ENCODE measurements around the gene STXBP6.
"Not testable (repeated sequence)": the region's sequence is repeated elsewhere in the genome, so short reads cannot be mapped to it uniquely, and the experiment has no call there.

Gene STXBP6

DNA sequence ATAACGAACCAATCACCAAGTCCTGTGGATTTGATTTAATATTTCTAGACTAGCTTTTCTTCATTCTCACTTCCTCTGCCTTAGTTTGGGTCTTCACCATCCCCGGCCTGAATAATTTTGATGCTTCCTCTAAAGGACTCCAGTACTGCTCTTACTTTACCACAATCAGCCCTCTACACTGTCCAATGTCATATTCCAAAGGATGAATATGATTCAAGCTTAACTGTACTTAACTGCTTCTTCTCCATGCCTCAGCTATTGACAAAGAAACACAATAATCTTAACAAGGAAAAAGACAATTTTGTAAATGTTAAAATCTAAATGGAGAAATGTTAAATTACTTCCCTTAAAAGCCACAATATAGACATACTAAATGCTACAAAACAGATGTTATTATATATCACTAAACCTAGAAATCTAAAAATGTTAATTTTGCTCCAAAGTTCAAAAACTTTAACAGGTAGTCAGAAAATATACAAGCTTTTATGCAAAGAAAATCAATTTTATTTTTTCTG, 70.2 kb downstream of the STXBP6 start:
- no peaks in the 10 kb centered on the region for H3K36me3 ChIP-seq (replicated peaks)
- H3K4me3 ChIP-seq, result no peak overlapping the region
- in situ Hi-C loops (cut with MboI; ENCODE audit: low sequenced_read_pairs), result no loop called here
- no peaks in the 10 kb centered on the region for H3K9me3 ChIP-seq
- no peak for DNase-seq (ENCODE audit: low spot score in 2 of 2)
- no peaks in the 10 kb centered on the region for H3K27me3 ChIP-seq (ENCODE audit: low read depth)
- H3K4me1 ChIP-seq, result no peaks in the 10 kb centered on the region

DNA sequence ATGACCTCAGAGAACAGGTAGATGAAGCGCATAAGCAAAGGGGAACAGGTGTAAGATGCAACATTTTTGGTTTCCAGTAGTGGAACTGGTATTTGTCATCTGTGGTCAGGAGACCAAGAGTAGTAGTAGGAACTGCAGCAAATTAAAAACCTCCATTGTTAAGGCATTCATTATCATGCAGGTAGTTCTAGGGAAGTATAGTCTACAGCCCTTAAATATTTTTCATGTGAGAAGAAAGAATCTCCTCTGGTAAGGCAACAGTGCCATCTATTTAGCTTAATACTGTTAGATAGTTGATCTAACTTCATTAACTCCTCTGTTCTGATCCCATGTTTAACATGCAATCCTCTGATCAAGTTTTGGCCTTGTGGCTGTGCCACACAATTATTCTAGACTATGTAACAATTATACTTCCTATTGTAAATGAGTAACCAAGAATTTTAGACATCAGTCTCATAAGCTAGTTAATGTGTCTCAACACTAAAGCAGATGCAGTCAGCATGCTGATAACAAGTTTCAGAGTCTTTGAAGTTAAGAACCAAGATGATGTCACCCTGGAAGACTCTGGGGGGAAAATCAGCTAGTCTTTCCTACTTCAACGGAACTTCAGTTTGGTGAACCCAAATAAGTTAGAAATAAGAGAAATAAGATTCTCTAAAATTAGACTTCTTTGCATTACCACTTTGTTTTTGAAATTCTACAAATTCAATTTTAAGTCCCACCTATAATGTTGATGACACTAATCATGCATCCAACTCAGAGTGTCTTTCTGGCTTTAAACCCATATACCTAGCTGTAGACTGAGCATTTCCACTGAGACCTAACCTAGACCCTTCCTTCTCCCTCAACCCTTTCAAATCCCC, 70.9 kb downstream of the STXBP6 start:
- H3K4me3 ChIP-seq, result no peak overlapping the region
- no peaks in the 10 kb centered on the region for H3K36me3 ChIP-seq (replicated peaks)
- in situ Hi-C loops (cut with MboI; ENCODE audit: low sequenced_read_pairs), result no loop called here
- no peaks in the 10 kb centered on the region for H3K4me1 ChIP-seq
- no peaks in the 10 kb centered on the region for H3K9me3 ChIP-seq
- no peaks in the 10 kb centered on the region for H3K27me3 ChIP-seq (ENCODE audit: low read depth)
- no peak for DNase-seq (ENCODE audit: low spot score in 2 of 2)

DNA sequence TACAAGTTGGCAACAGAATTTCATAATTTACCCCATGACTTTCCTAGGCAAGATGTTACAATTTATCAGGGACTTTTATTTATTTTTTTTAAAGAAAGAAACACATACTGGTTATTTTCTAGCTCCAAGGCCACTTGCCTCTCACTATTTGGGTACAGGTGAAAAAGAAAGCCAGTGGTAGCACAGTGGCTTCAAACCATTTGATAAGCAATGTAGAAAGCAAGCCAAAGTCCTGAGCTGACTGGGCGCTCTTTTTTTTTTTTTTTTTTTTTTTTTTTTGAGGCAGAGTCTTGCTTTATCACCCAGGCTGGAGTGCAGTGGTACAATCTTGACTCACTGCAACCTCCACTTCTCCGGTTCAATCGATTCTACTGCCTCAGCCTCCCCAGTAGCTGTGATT, 73.3 kb downstream of the STXBP6 start:
- Histone ChIP-seq H3K27me3 (ENCODE audit: low read depth) (no peaks in the 10 kb centered on the region), H3K4me1 (no peaks in the 10 kb centered on the region), H3K9me3 (no peaks in the 10 kb centered on the region), H3K4me3 (no peak overlapping the region), H3K36me3 (replicated peaks) (no peaks in the 10 kb centered on the region)
- no peak for DNase-seq (ENCODE audit: low spot score in 2 of 2)
- in situ Hi-C loops (cut with MboI; ENCODE audit: low sequenced_read_pairs), result no loop called here

DNA sequence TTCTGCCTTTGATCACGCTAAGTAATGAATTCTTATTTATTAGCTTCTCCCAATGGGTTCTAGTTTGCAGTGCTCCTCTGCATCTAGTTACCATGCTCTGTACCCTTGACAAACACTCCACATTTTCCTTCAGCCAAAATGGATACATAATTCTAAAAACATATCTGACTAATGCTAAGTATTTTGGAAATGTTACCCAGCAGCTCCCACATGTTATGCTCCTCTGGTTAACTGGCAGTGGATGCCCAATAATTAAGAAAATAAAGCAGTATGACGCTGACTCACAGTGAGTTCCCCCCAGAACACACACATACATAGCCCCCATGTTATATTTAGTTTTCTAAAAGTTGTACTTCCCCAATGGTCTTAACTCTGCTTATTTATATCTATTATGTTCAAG, 74.6 kb downstream of the STXBP6 start:
- in situ Hi-C loops (cut with MboI; ENCODE audit: low sequenced_read_pairs), result no loop called here
- Histone ChIP-seq H3K36me3 (replicated peaks) (no peaks in the 10 kb centered on the region), H3K9me3 (no peaks in the 10 kb centered on the region; the same call in 1 of the 2 replicates), H3K4me3 (no peak overlapping the region), H3K27me3 (ENCODE audit: low read depth) (no peaks in the 10 kb centered on the region), H3K4me1 (no peaks in the 10 kb centered on the region)
- no peak for DNase-seq (ENCODE audit: low spot score in 2 of 2)

DNA sequence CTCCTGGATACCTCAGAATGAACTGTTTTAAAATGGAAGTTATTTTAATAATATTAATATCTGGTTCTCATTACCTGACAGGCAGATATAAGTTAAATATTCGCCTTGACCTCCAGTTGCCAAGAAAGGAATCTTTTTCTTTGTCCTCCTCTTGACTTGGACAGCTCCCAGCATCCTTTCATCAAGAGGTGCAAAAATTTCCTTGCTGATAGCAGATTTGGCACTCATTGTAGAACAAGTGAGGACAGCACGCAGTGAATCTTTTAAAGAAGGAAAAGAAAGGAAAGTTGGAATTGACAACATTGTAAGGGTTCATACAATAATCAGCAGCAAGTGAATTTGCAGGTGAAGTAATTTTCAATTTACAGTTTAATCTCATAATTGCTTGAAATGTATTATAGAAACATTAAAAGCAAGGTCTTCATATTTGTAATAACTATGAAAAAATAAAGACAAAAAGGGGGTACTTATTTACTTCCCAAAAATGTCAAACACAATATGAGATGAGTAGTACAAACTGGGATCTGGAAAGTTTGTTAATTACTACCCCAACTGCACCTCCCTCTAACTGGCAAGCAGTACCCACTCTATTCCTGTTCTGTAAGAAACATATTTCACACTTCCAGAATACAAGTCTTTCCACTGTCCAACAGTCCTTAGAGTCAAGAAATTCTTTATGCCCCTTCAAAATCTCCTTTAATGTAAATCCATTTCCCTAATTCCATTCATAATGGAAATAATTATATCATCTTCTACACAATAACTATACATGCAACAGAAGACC, 75.2 kb downstream of the STXBP6 start:
- in situ Hi-C loops (cut with MboI; ENCODE audit: low sequenced_read_pairs), result no loop called here
- no peak for DNase-seq (ENCODE audit: low spot score in 2 of 2)
- Histone ChIP-seq H3K4me1 (no peaks in the 10 kb centered on the region), H3K27me3 (ENCODE audit: low read depth) (no peaks in the 10 kb centered on the region), H3K36me3 (replicated peaks) (no peaks in the 10 kb centered on the region), H3K9me3 (no peaks in the 10 kb centered on the region; the same call in 1 of the 2 replicates), H3K4me3 (no peak overlapping the region)

DNA sequence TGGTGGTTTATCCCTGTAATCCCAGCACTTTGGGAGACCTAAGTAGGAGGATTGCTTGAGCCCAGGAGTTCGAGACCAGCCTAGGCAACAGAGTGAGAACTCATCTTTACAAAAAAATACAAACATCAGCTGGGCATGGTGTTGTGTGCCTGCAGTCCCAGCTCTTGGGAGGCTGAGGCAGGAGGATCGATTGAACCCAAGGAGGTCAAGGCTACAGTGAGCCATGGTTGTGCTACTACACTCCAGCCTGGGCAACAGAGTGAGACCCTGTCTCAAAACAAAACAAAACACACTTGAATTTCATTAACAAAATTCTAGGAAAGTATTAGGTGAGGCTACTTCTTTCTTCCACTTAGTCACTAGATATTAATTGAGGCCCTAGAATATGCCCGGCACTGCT, 77.1 kb downstream of the STXBP6 start:
- no peaks in the 10 kb centered on the region for H3K36me3 ChIP-seq (replicated peaks)
- H3K4me3 ChIP-seq, result no peak overlapping the region
- DNase-seq (ENCODE audit: low spot score in 2 of 2), result no peak
- H3K27me3 ChIP-seq (ENCODE audit: low read depth), result no peaks in the 10 kb centered on the region
- in situ Hi-C loops (cut with MboI; ENCODE audit: low sequenced_read_pairs), result no loop called here
- no peaks in the 10 kb centered on the region; the same call in 1 of the 2 replicates for H3K9me3 ChIP-seq
- H3K4me1 ChIP-seq, result no peaks in the 10 kb centered on the region

DNA sequence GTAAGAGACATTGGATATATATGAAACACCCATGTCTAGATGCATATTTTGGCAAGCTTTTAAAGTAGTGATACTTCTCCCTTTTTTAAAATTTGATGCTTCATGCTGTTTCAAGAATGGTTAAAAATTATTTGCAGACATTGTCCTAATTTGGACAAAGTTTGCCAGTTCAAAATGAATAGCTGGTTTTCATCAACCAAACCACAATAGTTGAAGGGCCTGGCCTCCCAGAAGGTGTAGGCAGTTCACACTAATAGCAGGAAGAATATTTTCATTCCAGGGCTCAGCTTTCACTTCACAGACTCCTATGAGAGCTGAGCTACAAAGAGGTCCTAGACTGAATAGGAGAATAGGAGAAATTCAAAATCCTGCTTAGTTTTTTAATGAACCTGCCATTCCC, 78.7 kb downstream of the STXBP6 start:
- DNase-seq (ENCODE audit: low spot score in 2 of 2), result no peak
- Histone ChIP-seq H3K27me3 (ENCODE audit: low read depth) (no peaks in the 10 kb centered on the region), H3K4me3 (no peak overlapping the region), H3K36me3 (replicated peaks) (no peaks in the 10 kb centered on the region), H3K4me1 (no peaks in the 10 kb centered on the region), H3K9me3 (no peaks in the 10 kb centered on the region; the same call in 1 of the 2 replicates)
- in situ Hi-C loops (cut with MboI; ENCODE audit: low sequenced_read_pairs), result no loop called here

DNA sequence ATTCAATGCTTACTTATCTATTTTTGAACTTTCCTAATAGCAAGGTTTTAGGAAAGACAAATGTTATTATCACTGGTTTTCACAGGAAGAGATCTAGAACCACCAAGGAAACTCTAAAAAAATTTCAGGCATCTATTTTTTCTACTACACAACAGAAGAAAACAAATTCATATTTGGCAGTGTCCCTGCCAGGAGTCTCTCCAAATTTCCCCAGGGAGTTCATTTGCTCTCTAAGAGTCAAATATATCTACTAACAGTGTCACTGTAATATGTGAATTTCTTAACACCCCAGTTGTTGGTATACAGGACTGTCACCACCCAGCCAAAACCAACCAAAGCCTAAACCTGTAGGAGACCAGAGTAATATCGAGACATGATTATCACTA, 83.4 kb downstream of the STXBP6 start:
- Histone ChIP-seq H3K27me3 (ENCODE audit: low read depth) (no peaks in the 10 kb centered on the region), H3K4me1 (no peaks in the 10 kb centered on the region), H3K9me3 (peaks cover 3% of the 10 kb centered on the region; the same call in 1 of the 2 replicates), H3K4me3 (no peak overlapping the region), H3K36me3 (replicated peaks) (no peaks in the 10 kb centered on the region)
- in situ Hi-C loops (cut with MboI; ENCODE audit: low sequenced_read_pairs), result no loop called here
- no peak for DNase-seq (ENCODE audit: low spot score in 2 of 2)

DNA sequence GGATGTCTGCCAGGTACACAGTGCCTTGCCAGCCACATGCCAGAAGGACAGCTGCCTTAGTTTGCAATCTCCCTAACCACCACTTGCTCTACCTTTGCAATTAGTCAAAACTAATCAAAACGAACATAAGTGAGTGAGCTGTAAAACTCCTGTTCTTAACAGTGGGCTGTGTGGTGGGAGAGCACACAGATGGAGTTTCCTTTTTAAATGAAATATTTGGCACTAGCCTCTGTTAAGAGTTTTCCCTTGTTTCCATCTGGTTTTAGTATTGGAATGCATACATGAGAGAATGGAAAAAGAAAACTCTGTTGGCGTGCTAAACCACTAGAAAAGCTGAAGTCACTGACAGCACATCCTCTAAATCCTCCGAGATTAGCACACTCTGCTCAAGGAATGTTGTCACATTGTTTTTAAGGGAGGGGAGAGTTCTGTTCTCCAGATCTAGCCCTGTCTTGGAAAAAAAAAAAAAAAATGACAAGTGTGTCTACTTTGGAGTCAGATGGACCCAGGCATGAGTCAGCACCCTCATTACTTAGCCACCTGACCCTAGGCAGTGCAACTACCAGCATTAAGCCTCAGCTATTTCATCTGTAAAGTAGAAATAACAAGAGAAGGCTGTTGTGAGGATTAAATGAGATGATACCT, 83.9 kb downstream of the STXBP6 start:
- no peak overlapping the region for H3K4me3 ChIP-seq
- DNase-seq (ENCODE audit: low spot score in 2 of 2), result no peak

DNA sequence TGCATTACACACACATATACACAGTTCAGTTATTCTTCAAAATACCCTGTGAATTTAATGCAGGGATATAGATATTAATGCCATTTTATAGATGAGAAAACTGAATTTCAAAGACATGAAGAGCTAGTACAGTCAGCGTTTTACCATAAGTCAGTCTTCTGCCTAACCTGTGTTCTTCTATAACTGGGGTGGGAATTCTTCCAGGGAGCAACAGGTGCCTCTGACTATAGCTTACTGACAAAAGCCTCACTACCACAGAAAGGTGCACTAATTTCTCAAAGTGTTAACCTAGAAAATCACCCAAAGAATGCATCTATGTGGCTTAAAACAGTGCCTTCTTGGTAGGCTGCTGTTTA, 84.4 kb downstream of the STXBP6 start:
- Histone ChIP-seq H3K9me3 (peaks cover 3% of the 10 kb centered on the region; the same call in 1 of the 2 replicates), H3K4me1 (no peaks in the 10 kb centered on the region), H3K4me3 (no peak overlapping the region), H3K27me3 (ENCODE audit: low read depth) (no peaks in the 10 kb centered on the region), H3K36me3 (replicated peaks) (no peaks in the 10 kb centered on the region)
- no peak for DNase-seq (ENCODE audit: low spot score in 2 of 2)
- in situ Hi-C loops (cut with MboI; ENCODE audit: low sequenced_read_pairs), result no loop called here

More for the DNA sequence above, 83.9 kb downstream of the STXBP6 start:
- Histone ChIP-seq H3K4me1 (no peaks in the 10 kb centered on the region), H3K36me3 (replicated peaks) (no peaks in the 10 kb centered on the region), H3K9me3 (peaks cover 3% of the 10 kb centered on the region; the same call in 1 of the 2 replicates), H3K27me3 (ENCODE audit: low read depth) (no peaks in the 10 kb centered on the region)
- in situ Hi-C loops (cut with MboI; ENCODE audit: low sequenced_read_pairs), result no loop called here

DNA sequence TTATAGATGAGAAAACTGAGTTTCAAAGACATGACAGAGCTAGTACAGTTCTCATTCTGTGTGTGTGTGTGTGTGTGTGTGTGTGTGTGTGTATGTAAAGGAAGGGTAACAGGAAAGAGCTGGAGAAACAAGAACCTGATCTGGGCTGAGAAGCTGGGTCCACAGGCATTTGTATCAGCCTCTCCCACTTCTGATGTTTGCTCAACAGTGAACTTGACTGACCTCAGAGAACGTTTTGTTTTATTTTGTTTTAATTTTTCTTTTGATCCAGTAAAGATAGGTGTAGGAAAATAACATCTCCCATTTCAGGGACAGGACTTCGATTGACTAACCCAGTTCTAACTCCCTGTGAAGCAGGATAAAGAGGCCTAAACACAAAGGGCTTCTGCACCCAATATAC, 85.4 kb downstream of the STXBP6 start:
- no peaks in the 10 kb centered on the region for H3K36me3 ChIP-seq (replicated peaks)
- H3K4me1 ChIP-seq, result no peaks in the 10 kb centered on the region
- no peak overlapping the region for H3K4me3 ChIP-seq
- no peak for DNase-seq (ENCODE audit: low spot score in 2 of 2)
- H3K9me3 ChIP-seq, result peaks cover 3% of the 10 kb centered on the region; the same call in 1 of the 2 replicates
- no peaks in the 10 kb centered on the region for H3K27me3 ChIP-seq (ENCODE audit: low read depth)
- in situ Hi-C loops (cut with MboI; ENCODE audit: low sequenced_read_pairs), result no loop called here

DNA sequence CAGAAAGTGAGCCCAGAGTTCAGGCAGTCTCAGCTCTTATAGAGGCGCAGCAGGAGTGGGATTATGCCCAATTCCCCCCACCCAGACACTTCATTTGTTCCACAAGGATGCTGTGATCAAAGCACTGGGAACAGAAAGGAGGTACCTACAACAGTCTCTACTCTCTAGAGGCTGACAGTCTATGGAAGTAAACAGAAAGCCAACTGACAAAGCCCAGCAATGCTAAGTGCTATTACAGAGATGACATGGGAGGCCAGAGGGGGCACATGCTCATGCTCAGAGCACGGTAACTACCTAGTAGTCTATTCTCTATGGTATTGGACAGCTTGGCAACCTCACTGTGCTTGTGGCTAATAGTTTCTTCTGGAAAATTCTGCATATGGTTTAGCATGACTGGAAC, 85.9 kb downstream of the STXBP6 start:
- Histone ChIP-seq H3K9me3 (peaks cover 3% of the 10 kb centered on the region; the same call in 1 of the 2 replicates), H3K27me3 (ENCODE audit: low read depth) (no peaks in the 10 kb centered on the region), H3K4me3 (no peak overlapping the region), H3K4me1 (no peaks in the 10 kb centered on the region), H3K36me3 (replicated peaks) (no peaks in the 10 kb centered on the region)
- in situ Hi-C loops (cut with MboI; ENCODE audit: low sequenced_read_pairs), result no loop called here
- no peak for DNase-seq (ENCODE audit: low spot score in 2 of 2)

DNA sequence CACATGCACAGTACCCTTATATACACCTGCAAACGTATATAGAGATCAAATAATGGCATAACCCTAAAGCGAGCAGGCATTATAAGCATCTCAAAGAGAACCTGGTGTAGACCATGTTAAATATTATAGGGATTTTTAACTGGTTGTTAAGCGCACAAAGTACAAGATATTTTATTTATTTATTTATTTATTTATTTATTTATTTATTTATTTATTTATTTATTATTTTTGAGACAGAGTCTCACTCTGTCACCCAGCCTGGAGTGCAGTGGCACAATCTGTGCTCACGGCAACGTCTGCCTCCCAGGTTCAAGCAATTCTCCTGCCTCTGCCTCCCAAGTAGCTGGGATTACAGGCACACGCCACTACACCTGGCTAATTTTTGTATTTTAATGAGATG, 87.8 kb downstream of the STXBP6 start:
- H3K36me3 ChIP-seq (replicated peaks); DNase-seq (ENCODE audit: low spot score in 2 of 2); in situ Hi-C loops (cut with MboI; ENCODE audit: low sequenced_read_pairs); H3K9me3 ChIP-seq; H3K4me3 ChIP-seq; H3K4me1 ChIP-seq; H3K27me3 ChIP-seq (ENCODE audit: low read depth): not testable (repeated sequence)
